Lower leg skin (tissue), 4 donors: ENCODE measurements around the gene TRAPPC2L. TPM values are rescaled to one million over a fixed set of nuclear protein-coding genes. Genes with fewer than 3 reads are reported as not detected.

ENCODE experiments used
- DNase-seq, 2 donors: peaks; one replicate each; pipeline ENCODE4 v3.0.0-alpha.2; 2019; ENCODE audit warnings: low spot score in 2 of 2
- H3K4me3 ChIP-seq: fragments of 200-600 bp; sonication (generic); 2 replicates; pipeline ENCODE4 v1.5.1; 2017; ENCODE audit warnings: mild to moderate bottlenecking, low read depth; ENCODE audit not compliant: poor library complexity, severe bottlenecking
- POLR2A ChIP-seq, 2 donors: fragments of 450-650 bp; IDR thresholded peaks; one replicate each; pipeline ENCODE4 v1.6.1; 2016 to 2017; ENCODE audit warnings: antibody characterized with exemption in 2 of 2, mild to moderate bottlenecking in 1 of 2, moderate library complexity in 1 of 2
- WGBS, 2 donors: methylation state at CpG; one replicate each; pipeline ENCODE4 v1.1.5; 2018; 5-methylcytosine and 5-hydroxymethylcytosine counted together
- intact Hi-C: fragments of 100-400 bp; cut with DNase I; formaldehyde crosslinking; loops from one replicate; pipeline ENCODE4 v1.15.0; 2023; ENCODE audit warnings: low total_unique reads
- total RNA-seq, 4 donors: library from RNA; depleted of rRNA; stranded (reverse); fragments of >200 nt; gene quantifications; one replicate each; pipeline ENCODE4 v1.1.0, GENCODE V29; 2016
- TF ChIP-seq, protein P1 (sequence below), 3 donors: fragments of 450-650 bp; IDR thresholded peaks; one replicate each; pipeline ENCODE4 v1.5.1; 2016; ENCODE audit warnings: antibody characterized with exemption in 3 of 3, mild to moderate bottlenecking in 3 of 3, moderate library complexity in 2 of 3

The TRAPPC2L gene
- total RNA-seq, 4 donors from 2014 or later, result 29.9 to 43.0 (median 38.6) TPM

DNA sequence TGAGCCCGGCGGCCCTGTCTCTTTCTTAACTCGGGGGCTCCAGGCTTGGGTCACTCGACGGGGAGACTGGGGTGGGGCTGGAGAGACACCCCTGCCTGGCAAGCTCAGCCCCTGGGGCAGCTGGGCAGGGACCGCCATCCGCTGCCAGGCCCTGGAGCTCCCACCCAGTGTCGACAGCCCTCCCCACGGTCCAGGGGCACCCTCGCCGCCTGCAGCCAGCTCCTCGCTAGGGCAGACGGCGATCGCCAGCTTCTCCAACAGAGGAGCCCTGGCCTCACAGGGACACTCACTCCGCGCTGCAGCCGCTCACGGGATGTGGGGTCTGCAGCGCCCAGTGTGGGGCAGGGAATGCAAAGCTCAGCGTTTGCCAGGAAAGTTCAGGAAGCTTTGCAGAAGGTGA, 29.2 kb upstream of the TRAPPC2L start:
- DNase-seq, result no peak
- no peak for TF ChIP-seq POLR2A (IDR thresholded peaks at IDR 0.05)
- TF ChIP-seq, protein P1, sequence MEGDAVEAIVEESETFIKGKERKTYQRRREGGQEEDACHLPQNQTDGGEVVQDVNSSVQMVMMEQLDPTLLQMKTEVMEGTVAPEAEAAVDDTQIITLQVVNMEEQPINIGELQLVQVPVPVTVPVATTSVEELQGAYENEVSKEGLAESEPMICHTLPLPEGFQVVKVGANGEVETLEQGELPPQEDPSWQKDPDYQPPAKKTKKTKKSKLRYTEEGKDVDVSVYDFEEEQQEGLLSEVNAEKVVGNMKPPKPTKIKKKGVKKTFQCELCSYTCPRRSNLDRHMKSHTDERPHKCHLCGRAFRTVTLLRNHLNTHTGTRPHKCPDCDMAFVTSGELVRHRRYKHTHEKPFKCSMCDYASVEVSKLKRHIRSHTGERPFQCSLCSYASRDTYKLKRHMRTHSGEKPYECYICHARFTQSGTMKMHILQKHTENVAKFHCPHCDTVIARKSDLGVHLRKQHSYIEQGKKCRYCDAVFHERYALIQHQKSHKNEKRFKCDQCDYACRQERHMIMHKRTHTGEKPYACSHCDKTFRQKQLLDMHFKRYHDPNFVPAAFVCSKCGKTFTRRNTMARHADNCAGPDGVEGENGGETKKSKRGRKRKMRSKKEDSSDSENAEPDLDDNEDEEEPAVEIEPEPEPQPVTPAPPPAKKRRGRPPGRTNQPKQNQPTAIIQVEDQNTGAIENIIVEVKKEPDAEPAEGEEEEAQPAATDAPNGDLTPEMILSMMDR (IDR thresholded peaks at IDR 0.05), result no peak
- WGBS, 2 donors, result 87 to 94% methylated on average over 15 to 18 of the region's 21 CpGs
- H3K4me3 ChIP-seq, result no peak overlapping the region
- intact Hi-C loops, result no loop called here

DNA sequence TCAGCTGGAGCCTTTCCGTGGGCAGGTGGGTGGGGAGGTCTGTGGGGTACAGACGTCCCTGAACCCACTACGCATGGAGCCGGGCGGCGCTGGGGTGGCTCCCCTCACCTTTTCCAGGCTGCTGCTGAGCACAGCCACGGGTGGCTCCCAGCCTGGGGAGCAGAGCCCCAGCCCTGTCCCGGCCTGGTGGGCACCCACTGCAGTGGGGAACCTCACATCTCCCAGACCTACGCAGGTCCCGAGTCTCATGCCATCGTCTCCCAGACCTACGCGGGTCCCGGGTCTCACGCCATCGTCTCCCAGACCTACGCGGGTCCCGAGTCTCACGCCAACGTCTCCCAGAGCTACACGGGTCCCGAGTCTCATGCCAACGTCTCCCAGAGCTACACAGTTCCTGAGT, 28.2 kb upstream of the TRAPPC2L start:
- no peak overlapping the region for H3K4me3 ChIP-seq
- WGBS, 2 donors, result 84 to 85% methylated on average over 19 to 22 of the region's 24 CpGs
- no peak for DNase-seq
- TF ChIP-seq POLR2A (IDR thresholded peaks at IDR 0.05), result no peak
- intact Hi-C loops, result no loop called here

DNA sequence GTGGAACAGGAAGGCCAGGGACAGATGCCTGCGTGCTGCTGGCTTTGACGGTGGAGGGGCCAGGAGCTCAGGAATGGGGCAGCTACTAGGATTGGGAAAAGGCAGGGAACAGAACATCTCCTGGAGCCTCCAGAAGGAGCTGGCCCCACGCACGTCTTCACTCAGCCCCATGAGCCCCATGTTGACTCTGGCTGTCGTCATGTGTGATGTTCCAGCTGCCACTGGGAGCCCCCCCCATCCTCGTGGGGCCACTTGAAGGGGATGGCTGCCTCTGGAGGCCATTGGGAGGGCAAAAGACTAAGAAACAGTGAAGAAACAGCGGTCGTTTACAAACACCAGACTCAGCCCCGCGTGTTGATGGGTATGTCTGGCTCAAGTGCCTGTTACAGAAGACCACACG, 26.7 kb upstream of the TRAPPC2L start:
- TF ChIP-seq, protein P1 (IDR thresholded peaks at IDR 0.05), result no peak
- no peak for TF ChIP-seq POLR2A (IDR thresholded peaks at IDR 0.05)
- DNase-seq, result no peak
- intact Hi-C loops, result no loop called here
- 72 to 81% methylated on average over 11 of the region's 11 CpGs for WGBS, 2 donors
- H3K4me3 ChIP-seq, result no peak overlapping the region

DNA sequence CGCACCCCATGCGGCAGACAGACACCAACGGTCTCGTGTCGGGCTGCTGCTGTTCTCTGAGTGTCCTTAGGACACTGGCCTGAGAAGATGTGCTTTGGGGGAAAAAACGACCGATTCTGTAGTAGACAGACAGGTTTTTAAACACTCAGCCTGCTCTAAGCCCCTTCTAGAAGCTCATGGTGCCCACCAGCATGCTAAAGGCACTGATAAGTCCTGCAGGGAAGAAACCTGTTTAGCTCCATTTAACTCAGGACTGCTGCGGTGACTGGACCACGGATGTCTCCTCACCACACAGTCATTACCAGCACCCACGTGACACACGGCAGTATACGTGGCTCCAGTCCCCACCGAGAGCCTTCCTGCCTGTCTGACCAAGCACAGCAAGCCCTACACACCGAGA, 26.1 kb upstream of the TRAPPC2L start:
- intact Hi-C loops, result no loop called here
- DNase-seq, result no peak
- H3K4me3 ChIP-seq, result no peak overlapping the region
- WGBS, 2 donors, result 91 to 92% methylated on average over 14 of the region's 14 CpGs
- TF ChIP-seq, protein P1 (IDR thresholded peaks at IDR 0.05), result no peak
- TF ChIP-seq POLR2A (IDR thresholded peaks at IDR 0.05), result no peak

DNA sequence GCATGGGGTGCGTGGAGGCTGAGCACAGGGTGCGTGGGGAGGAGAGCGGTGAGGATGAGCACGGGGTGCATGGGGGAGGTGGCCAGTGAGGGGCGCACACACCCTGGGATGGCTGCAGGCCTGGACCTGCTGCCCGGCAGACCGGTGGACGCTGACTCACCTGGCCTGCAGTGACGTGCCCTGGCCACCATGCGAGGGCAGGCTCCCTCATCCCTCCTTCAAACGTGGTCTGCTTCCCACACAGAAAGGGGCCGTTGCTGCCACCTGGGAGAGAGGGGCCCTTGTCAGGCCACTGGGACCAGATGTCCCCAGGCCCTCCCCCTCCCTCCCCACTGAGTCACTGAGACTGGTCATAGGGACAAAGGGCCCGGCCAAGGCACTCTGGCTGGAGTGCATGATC, 25.1 kb upstream of the TRAPPC2L start:
- intact Hi-C loops, result no loop called here
- DNase-seq, result no peak
- TF ChIP-seq, protein P1 (IDR thresholded peaks at IDR 0.05), result no peak
- no peak for TF ChIP-seq POLR2A (IDR thresholded peaks at IDR 0.05)
- 68 to 73% methylated on average over 9 to 13 of the region's 13 CpGs for WGBS, 2 donors
- no peak overlapping the region for H3K4me3 ChIP-seq

DNA sequence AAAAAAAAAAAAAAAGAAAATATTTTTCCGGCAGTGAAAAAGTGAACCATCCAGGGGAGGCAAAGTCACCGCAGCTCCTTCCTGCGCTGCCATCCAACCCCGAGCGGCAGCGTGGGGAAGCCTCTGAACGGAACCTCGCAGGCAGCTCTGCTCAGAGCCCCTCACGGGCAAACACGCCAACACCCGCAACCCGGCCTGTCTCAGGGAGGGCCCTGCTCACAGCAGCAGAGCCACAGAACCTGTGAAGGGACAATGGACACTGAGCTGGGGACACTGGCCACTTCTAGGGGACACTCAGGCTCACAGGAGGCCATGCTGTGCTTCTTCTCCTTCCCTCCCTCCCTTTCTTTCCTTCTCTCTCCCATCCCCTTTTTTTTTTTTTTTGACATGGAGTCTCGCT, 23.8 kb upstream of the TRAPPC2L start:
- DNase-seq, result no peak

More for the DNA sequence above, 23.8 kb upstream of the TRAPPC2L start:
- intact Hi-C loops, result no loop called here
- H3K4me3 ChIP-seq, result no peak overlapping the region
- no peak for TF ChIP-seq POLR2A (IDR thresholded peaks at IDR 0.05)
- TF ChIP-seq, protein P1 (IDR thresholded peaks at IDR 0.05), result no peak
- 95 to 96% methylated on average over 13 of the region's 13 CpGs for WGBS, 2 donors
